Muscle of back (tissue), 13 donors: ENCODE data around the gene SYPL2. TPM values are rescaled to one million over a fixed set of nuclear protein-coding genes. Genes with fewer than 3 reads are reported as not detected.
"Not testable (repeated sequence)": the region's sequence is repeated elsewhere in the genome, so short reads cannot be mapped to it uniquely, and the experiment has no call there.

Source experiments
- DNase-seq, 3 donors: peaks; one replicate each; pipeline versions ENCODE4 v3.0.0 to v3.0.0-alpha.2; 2013
- long read RNA-seq, 9 donors: transcript quantifications; one replicate each; lab custom pipeline, GENCODE V29; 2026
- polyA plus RNA-seq, 10 donors: library from polyadenylated mRNA; unstranded; fragments of 120-200 nt; gene quantifications; one replicate each; pipeline ENCODE4 v1.2.1, GENCODE V29; 2013; ENCODE audit not compliant: insufficient read length in 10 of 10

SYPL2 gene
- polyA plus RNA-seq = 100 to 1,000 TPM in 9 of 10 donors, 10 to 100 TPM in 1; 90.2 to 305 (median 215) TPM
- long read RNA-seq, donor 1, transcript SYPL2-201 (6 exons, 3,624 nt) = major isoform, 31 of 44 reads
- long read RNA-seq, donor 1, partial matches to known transcripts = 13 of 44 reads
- long read RNA-seq, donor 1, other reads (novel, unspliced or antisense) = 0 of 44 reads
- long read RNA-seq, donor 2, transcript SYPL2-201 (6 exons, 3,624 nt) = major isoform, 40 of 69 reads
- long read RNA-seq, donor 2, partial matches to known transcripts = 22 of 69 reads
- long read RNA-seq, donor 2, other reads (novel, unspliced or antisense) = 7 of 69 reads
- long read RNA-seq, donor 3 = 0 reads
- long read RNA-seq, donor 4, transcript SYPL2-201 (6 exons, 3,624 nt) = major isoform, 27 of 61 reads
- long read RNA-seq, donor 4, partial matches to known transcripts = 33 of 61 reads
- long read RNA-seq, donor 4, other reads (novel, unspliced or antisense) = 0 of 61 reads
- long read RNA-seq, donor 5, transcript SYPL2-201 (6 exons, 3,624 nt) = major isoform, 14 of 53 reads
- long read RNA-seq, donor 5, partial matches to known transcripts = 31 of 53 reads
- long read RNA-seq, donor 5, other reads (novel, unspliced or antisense) = 7 of 53 reads
- long read RNA-seq, donor 6, transcript SYPL2-201 (6 exons, 3,624 nt) = major isoform, 35 of 60 reads
- long read RNA-seq, donor 6, partial matches to known transcripts = 25 of 60 reads
- long read RNA-seq, donor 6, other reads (novel, unspliced or antisense) = 0 of 60 reads
- long read RNA-seq, donor 7, transcript SYPL2-201 (6 exons, 3,624 nt) = major isoform, 25 of 39 reads
- long read RNA-seq, donor 7, partial matches to known transcripts = 14 of 39 reads
- long read RNA-seq, donor 7, other reads (novel, unspliced or antisense) = 0 of 39 reads
- long read RNA-seq, donor 8, transcript SYPL2-201 (6 exons, 3,624 nt) = major isoform, 10 of 10 reads
- long read RNA-seq, donor 8, partial matches to known transcripts = 0 of 10 reads
- long read RNA-seq, donor 8, other reads (novel, unspliced or antisense) = 0 of 10 reads
- long read RNA-seq, donor 9, transcript SYPL2-201 (6 exons, 3,624 nt) = major isoform, 6 of 6 reads
- long read RNA-seq, donor 9, partial matches to known transcripts = 0 of 6 reads
- long read RNA-seq, donor 9, other reads (novel, unspliced or antisense) = 0 of 6 reads

- peak; percentile 48 to 71 (median 52) for DNase-seq
Observed at GRCh38 chr1:109466452-109467300, at the start of gene SYPL2. Gene SYPL2, plus strand, starts transcription at chr1:109466546. Its CDS starts 298 bp downstream, at chr1:109466844.

GRCh38 chr1:109423498-109423897 is 42.8 kb upstream of the SYPL2 start:
- DNase-seq = no peak

- peak in 2 of 3 donors; percentile 14 to 20 for DNase-seq
Observed at GRCh38 chr1:109425391-109426280, 40.7 kb upstream of the SYPL2 start.

DNA sequence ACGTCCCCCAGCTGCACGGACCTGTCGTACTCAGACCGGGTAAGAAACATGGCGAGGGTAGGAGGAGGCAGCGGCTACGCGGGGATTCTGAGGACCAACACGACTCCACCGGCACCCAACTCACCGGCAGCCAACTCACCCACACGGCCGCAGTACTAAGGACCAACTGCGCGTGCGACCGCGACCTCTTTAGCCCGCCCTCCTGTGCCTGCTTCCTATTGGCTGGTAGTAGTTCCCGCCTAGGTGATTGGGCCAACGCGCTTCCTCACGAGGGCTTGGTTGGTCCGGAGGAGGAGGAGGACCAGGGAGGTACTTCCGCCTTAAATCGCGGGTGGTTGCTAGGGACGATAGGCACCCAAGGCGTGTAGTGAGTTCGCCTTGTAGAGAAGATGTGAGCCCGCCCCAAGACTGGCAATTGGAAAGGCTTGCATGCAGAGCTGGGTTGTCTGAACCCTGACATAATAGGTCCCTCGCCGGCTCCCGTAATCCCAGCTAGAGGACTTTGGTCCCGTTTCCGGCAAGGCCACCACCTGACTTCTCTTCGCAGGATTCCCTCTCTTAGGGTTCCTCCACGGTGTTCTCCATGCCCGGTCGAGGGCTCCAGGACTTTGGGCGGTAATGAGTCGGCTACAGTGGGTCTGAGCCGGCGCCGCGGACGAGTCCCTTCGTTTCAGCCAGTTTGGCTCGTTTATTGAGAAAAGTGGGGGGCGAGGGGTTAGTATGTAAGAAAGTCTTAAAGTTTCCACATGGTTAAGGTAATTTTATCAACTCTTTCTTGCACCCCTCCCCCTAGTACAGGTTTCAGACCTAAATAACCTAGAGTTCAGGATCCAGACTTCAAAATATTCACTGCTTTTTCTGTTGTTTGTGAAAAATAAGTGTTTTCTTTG is 39.8 kb upstream of the SYPL2 start, which contains the start of gene PSMA5:
TSS of gene PSMA5 (minus strand) at position 168 of the 890 bp plus-strand sequence. CDS start at position 50, 118 bp downstream.
- DNase-seq = peak; percentile 97 to 99 (median 99)

DNA sequence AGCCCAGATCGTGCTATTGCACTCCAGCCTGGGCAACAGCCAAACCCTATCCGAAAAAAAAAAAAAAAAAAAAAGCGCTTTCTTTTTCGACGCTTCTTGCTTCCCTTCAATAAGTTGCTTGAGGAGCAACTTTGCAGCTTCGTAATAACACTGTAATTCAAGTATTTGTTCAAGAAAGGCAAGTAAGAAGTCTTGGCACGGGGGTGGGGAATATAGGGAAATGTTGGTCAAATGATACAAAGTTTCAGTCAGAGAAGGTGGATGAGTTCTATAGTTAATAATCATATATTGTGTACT is 39.2 kb upstream of the SYPL2 start:
- DNase-seq = no peak

DNA sequence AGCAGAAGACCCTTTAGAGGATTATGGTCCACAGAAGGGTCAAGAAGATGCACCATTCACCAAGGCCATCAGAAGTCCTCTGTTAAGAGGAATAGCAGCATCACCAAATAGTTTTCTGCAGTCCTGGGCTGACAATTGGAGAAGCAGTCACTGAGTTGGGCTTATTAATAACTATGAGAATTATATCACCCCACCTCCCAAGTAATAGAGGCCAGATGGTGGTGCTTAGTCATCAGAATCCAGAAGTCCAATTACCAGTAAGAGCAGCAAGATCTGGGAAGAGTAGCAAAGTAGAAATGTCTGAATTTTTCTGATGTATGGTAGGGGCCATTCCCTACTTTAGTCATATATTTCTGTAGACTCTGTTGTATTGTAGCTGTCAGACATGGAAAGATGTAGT is 34.0 kb upstream of the SYPL2 start:
- DNase-seq = peak in 1 of 3 donors; percentile 21

- DNase-seq = no peak
Observed at GRCh38 chr1:109433322-109433721, 33.0 kb upstream of the SYPL2 start.

DNA sequence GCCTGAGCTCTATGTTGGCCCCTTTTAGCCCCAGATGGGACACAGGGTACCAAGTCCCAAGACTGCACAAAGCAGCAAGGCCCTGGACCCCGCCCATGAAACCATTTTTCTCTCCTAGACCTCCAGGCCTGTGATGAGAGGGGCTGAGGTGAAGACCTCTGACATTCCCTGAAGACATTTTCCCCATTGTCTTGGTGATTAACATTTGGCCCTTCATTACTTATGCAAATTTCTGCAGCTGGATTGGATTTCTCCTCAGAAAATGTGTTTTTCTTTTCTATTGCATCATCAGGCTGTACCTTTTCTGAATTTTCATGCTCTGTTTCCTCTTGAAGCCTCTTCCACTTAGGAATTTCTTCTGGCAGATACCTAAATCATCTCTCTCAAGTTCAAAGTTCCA is 31.9 kb upstream of the SYPL2 start:
- DNase-seq = no peak

DNA sequence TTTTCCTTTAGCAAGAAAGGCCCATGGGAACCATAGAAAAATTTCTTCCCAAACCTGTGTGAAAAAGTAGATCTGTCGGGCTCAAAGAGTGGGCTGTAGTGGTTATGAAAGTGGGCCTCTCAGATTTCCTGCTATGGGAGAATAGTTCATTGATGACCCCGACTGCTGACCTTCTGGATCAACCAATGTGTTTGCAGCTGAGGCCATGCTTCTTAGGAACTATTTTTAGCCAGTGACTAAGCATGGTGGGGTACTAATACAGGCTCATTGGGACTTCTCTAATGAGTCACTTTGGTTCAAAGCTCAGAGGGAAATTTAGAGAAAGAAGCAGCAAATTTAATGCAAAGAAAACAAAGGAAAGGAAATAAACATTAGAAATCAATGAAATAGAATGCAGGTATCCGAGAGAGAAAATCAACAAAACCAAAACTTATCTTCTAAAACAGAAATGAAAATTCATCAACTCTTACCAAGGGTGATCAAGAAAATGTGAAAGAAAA is 27.5 kb upstream of the SYPL2 start:
- peak in 2 of 3 donors; percentile 11 to 72 for DNase-seq

DNA sequence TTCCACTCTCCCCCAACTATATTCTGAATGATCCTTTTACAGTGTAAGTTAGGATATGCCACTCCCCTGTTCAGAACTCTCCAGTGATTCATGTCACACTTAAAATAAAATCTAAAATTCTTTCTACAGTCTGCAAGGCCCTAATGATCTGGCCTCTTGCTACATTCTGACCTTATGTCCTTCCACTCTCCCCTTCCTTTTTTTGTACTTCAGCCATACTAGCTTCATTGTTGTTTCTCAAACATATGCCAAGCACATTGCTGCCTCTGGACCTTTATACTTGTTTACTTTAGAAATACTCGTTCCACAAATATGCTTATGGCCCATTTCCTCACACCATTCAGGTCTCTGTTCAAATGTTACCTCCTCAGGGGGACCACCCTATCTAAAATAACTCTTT is 25.3 kb upstream of the SYPL2 start:
- DNase-seq = no peak

DNA sequence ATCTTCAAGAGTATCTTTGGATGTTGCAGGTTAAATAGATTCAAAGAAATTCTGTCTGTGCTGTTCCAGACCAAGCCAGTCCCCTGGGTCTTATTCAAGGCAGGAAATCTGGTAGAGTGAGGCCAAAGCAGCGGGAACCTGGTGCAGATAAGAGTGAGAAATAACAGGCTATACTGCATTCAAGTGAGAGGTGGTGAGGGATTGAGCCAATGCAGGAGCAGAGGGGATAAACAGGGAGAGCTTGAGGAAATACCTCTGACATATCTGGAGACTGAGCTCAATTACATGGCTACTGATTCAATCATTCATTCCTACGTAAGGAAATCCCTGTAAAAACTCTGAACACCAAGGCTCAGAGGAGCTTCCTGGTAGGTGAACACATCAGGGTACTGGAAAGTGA is 22.9 kb upstream of the SYPL2 start:
- DNase-seq = no peak

GRCh38 chr1:109444346-109444745 is 22.0 kb upstream of the SYPL2 start:
- DNase-seq = no peak

DNA sequence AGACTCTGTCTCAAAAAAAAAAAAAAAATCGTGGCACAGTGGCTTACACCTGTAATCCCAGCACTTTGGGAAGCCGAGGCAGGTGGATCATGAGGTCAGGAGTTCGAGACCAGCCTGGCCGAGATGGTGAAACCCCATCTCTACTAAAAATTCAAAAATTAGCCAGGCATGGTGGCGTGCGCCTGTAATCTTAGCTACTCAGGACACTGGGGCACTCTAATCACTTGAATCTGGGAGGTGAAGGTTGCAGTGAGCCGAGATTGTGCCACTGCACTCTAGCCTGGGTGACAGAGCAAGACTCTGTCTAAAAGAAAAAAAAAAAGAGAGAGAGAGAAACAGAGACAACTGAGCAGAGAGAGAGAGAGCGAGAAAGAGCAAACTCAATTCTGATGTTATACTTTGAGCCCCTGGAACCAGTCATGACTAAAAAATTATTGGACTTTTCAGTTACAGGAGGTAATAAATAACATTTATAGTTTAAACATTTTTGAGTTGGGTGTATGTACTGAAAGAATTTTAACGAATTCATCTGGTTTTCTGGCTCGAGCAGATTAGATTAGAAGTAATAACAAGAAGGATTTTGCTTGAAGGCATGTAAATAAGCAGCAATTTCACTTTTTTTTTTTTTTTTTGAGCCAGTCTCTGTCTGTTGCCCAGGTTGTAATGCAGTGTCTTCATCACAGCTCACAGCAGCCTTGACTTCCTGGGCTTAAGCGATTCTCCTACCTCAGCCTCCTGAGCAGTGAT is 20.2 kb upstream of the SYPL2 start:
- not testable (repeated sequence) for DNase-seq

- no peak for DNase-seq
Observed at GRCh38 chr1:109447524-109447923, 18.8 kb upstream of the SYPL2 start.

DNA sequence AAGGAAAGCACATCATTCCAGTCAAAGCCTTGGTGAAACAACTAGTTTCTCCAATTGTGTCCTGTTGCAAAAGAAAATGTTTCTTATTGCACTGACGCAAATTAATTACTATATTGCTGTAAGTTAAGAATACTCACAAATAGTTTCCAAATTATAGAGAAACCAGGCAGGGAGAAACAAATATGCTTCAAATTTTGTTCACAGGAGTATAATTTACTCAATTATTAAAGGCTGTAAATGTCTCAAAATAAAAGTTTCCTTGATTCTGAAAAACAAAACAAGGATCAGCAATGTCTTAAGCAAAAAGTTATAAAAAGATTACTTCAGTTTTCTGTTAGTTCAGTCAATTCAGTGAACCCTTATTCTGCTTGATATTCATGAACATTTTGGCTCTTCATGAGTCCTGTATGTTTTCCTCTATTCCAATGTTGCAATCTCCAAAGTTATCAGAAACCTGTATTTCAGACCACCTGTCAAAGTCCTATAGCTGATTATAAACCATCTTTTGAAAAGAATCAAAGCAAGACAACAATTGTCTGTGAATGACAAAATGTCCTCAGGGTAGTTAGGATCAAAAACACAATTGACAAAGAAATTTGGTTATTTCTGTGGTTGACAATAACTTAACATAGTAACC is 11.7 kb upstream of the SYPL2 start:
- no peak for DNase-seq

GRCh38 chr1:109457819-109458218 is 8.5 kb upstream of the SYPL2 start:
- no peak for DNase-seq

DNA sequence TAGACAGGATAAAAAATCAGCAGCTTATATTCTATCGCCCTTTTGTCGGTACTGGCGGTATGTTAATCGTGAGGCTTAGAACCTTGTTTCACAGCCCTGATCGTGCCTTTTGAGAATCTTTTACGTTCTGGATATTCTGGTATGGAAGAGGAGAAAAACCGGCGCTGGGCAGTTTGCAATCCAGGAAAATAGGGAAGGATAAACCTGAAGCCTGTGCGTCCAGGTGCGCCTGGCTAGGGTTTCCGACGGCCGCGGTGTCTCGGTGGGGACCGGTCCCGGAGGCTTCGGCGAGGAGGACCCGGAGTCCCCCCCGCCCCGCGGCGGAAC is 258 bp upstream of the SYPL2 start:
- DNase-seq = no peak
